HEK293 (cell line): ENCODE data around the gene WDR74.

Experiments used
- CTCF ChIA-PET: fragments of 350-600 bp; formaldehyde crosslinking; extraction: SDS; loops from one replicate; lab custom pipeline; 2021; ENCODE audit warnings: antibody characterized with exemption; lab: Yijun Ruan, JAX
- POLR2A ChIA-PET: fragments of 300-600 bp; formaldehyde crosslinking; extraction: SDS; loops from one replicate; lab custom pipeline; 2020; ENCODE audit warnings: antibody characterized with exemption, inconsistent platforms; lab: Yijun Ruan, JAX
- H3K27ac ChIP-seq: fragments of 200-500 bp; sonication (Bioruptor generic); 2 replicates; pipeline ENCODE4 v1.5.1; 2014; ENCODE audit warnings: low read depth, low read length, control low read depth, inconsistent platforms; ENCODE audit errors: extremely low read depth
- H3K36me3 ChIP-seq, 2 experiments: fragments of 200-500 bp in 1 of 2; sonication (Bioruptor generic) in 1 of 2; 1 replicate in 1 of 2; 2 replicates in 1 of 2; pipeline ENCODE4 v1.5.1; 2014 to 2017; ENCODE audit warnings: inconsistent platforms in 2 of 2, low read length in 2 of 2; ENCODE audit not compliant: control insufficient read depth in 2 of 2, insufficient read depth in 1 of 2
- H3K4me1 ChIP-seq: fragments of 200-500 bp; sonication (Bioruptor generic); 2 replicates; pipeline ENCODE4 v1.5.1; 2014; ENCODE audit warnings: mild to moderate bottlenecking, low read length, inconsistent platforms; ENCODE audit not compliant: control insufficient read depth, insufficient read depth
- H3K4me3 ChIP-seq: 2 replicates; pipeline ENCODE4 v1.5.1; 2011; ENCODE audit warnings: low read depth, mild to moderate bottlenecking, control low read depth, low read length, moderate library complexity
- H3K9me3 ChIP-seq: fragments of 200-500 bp; sonication (Bioruptor generic); 2 replicates; pipeline ENCODE4 v1.5.1; 2014; ENCODE audit warnings: low read depth, low read length, inconsistent platforms; ENCODE audit not compliant: control insufficient read depth, insufficient read depth
- FEZF1 ChIP-seq: fragments of 450-650 bp; formaldehyde crosslinking; IDR thresholded peaks from 2 replicates; pipeline ENCODE4 v1.5.1; 2016; ENCODE audit warnings: missing biosample characterization, missing genetic modification characterization
- GLI2 ChIP-seq: fragments of 450-650 bp; formaldehyde crosslinking; IDR thresholded peaks from 2 replicates; pipeline ENCODE4; 2017; ENCODE audit warnings: missing biosample characterization, missing genetic modification characterization, low read depth, borderline replicate concordance
- KLF1 ChIP-seq: fragments of 450-650 bp; formaldehyde crosslinking; IDR thresholded peaks from 2 replicates; pipeline ENCODE4 v1.5.1; 2016; ENCODE audit warnings: missing biosample characterization, missing genetic modification characterization
- KLF7 ChIP-seq: fragments of 450-650 bp; formaldehyde crosslinking; IDR thresholded peaks from 2 replicates; pipeline ENCODE4 v1.5.1; 2016; ENCODE audit warnings: missing biosample characterization, missing genetic modification characterization, borderline replicate concordance
- OVOL3 ChIP-seq: fragments of 450-650 bp; formaldehyde crosslinking; IDR thresholded peaks from 2 replicates; pipeline ENCODE4 v1.5.1; 2016; ENCODE audit warnings: missing biosample characterization, missing genetic modification characterization
- YY1 ChIP-seq: fragments of 450-650 bp; formaldehyde crosslinking; IDR thresholded peaks from 2 replicates; pipeline ENCODE4 v1.5.1; 2018; ENCODE audit warnings: missing biosample characterization, missing genetic modification characterization
- ZIC2 ChIP-seq: fragments of 450-650 bp; formaldehyde crosslinking; IDR thresholded peaks from 2 replicates; pipeline ENCODE4 v1.5.1; 2016; ENCODE audit warnings: missing biosample characterization, missing genetic modification characterization
- ZNF133 ChIP-seq: fragments of 450-650 bp; formaldehyde crosslinking; IDR thresholded peaks from 2 replicates; pipeline ENCODE4 v1.5.1; 2016; ENCODE audit warnings: missing biosample characterization, missing genetic modification characterization
- ZNF140 ChIP-seq: fragments of 450-650 bp; formaldehyde crosslinking; IDR thresholded peaks from 2 replicates; pipeline ENCODE4 v1.5.1; 2016; ENCODE audit warnings: missing biosample characterization, missing genetic modification characterization
- ZNF169 ChIP-seq: fragments of 450-650 bp; formaldehyde crosslinking; IDR thresholded peaks from 2 replicates; pipeline ENCODE4 v1.5.1; 2016; ENCODE audit warnings: missing biosample characterization, missing genetic modification characterization
- ZNF202 ChIP-seq: fragments of 450-650 bp; formaldehyde crosslinking; IDR thresholded peaks from 2 replicates; pipeline ENCODE4 v1.5.1; 2016; ENCODE audit warnings: missing biosample characterization, missing genetic modification characterization, borderline replicate concordance
- ZNF223 ChIP-seq: fragments of 450-650 bp; formaldehyde crosslinking; IDR thresholded peaks from 2 replicates; pipeline ENCODE4 v1.5.1; 2016; ENCODE audit warnings: missing biosample characterization, missing genetic modification characterization
- ZNF24 ChIP-seq: fragments of 450-650 bp; formaldehyde crosslinking; IDR thresholded peaks from 2 replicates; pipeline ENCODE4 v1.5.1; 2016; ENCODE audit warnings: missing biosample characterization, missing genetic modification characterization
- ZNF302 ChIP-seq: fragments of 450-650 bp; formaldehyde crosslinking; IDR thresholded peaks from 2 replicates; pipeline ENCODE4 v1.5.1; 2016; ENCODE audit warnings: missing biosample characterization, missing genetic modification characterization, low read depth
- ZNF394 ChIP-seq: fragments of 450-650 bp; formaldehyde crosslinking; IDR thresholded peaks from 2 replicates; pipeline ENCODE4 v1.5.1; 2016; ENCODE audit warnings: missing biosample characterization, missing genetic modification characterization, mild to moderate bottlenecking, moderate library complexity, borderline replicate concordance
- ZNF416 ChIP-seq: fragments of 450-650 bp; formaldehyde crosslinking; IDR thresholded peaks from 2 replicates; pipeline ENCODE4 v1.5.1; 2016; ENCODE audit warnings: missing biosample characterization, missing genetic modification characterization
- ZNF426 ChIP-seq: fragments of 450-650 bp; formaldehyde crosslinking; IDR thresholded peaks from 2 replicates; pipeline ENCODE4 v1.5.1; 2017; ENCODE audit warnings: missing biosample characterization, missing genetic modification characterization, mild to moderate bottlenecking, inconsistent platforms, moderate library complexity
- ZNF473 ChIP-seq: fragments of 450-650 bp; formaldehyde crosslinking; IDR thresholded peaks from 2 replicates; pipeline ENCODE4 v1.5.1; 2017; ENCODE audit warnings: missing biosample characterization, missing genetic modification characterization
- ZNF510 ChIP-seq: fragments of 450-650 bp; formaldehyde crosslinking; IDR thresholded peaks from 2 replicates; pipeline ENCODE4 v1.5.1; 2018; ENCODE audit warnings: mild to moderate bottlenecking, missing genetic modification characterization, missing biosample characterization; ENCODE audit not compliant: insufficient replicate concordance
- ZNF529 ChIP-seq: fragments of 450-650 bp; formaldehyde crosslinking; IDR thresholded peaks from 2 replicates; pipeline ENCODE4 v1.5.1; 2017; ENCODE audit warnings: missing genetic modification characterization, missing biosample characterization; ENCODE audit not compliant: insufficient replicate concordance
- ZNF530 ChIP-seq: fragments of 450-650 bp; formaldehyde crosslinking; IDR thresholded peaks from 2 replicates; pipeline ENCODE4 v1.5.1; 2016; ENCODE audit warnings: low read depth, missing biosample characterization, missing genetic modification characterization
- ZNF544 ChIP-seq: fragments of 450-650 bp; formaldehyde crosslinking; IDR thresholded peaks from 2 replicates; pipeline ENCODE4 v1.5.0; 2017; ENCODE audit warnings: missing biosample characterization, missing genetic modification characterization
- ZNF600 ChIP-seq: fragments of 450-650 bp; formaldehyde crosslinking; IDR thresholded peaks from 2 replicates; pipeline ENCODE4 v1.5.1; 2016; ENCODE audit warnings: missing biosample characterization, missing genetic modification characterization
- ZNF624 ChIP-seq: fragments of 450-650 bp; formaldehyde crosslinking; IDR thresholded peaks from 2 replicates; pipeline ENCODE4 v1.5.1; 2017; ENCODE audit warnings: missing biosample characterization, missing genetic modification characterization
- ZNF654 ChIP-seq: fragments of 450-650 bp; formaldehyde crosslinking; IDR thresholded peaks from 2 replicates; pipeline ENCODE4 v1.5.1; 2016; ENCODE audit warnings: low read depth, missing biosample characterization, missing genetic modification characterization
- ZNF670 ChIP-seq: fragments of 450-650 bp; formaldehyde crosslinking; IDR thresholded peaks from 2 replicates; pipeline ENCODE4 v1.5.1; 2016; ENCODE audit warnings: missing biosample characterization, missing genetic modification characterization, low read depth
- ZNF776 ChIP-seq: fragments of 450-650 bp; formaldehyde crosslinking; IDR thresholded peaks from 2 replicates; pipeline ENCODE4 v1.5.0; 2017; ENCODE audit warnings: missing biosample characterization, missing genetic modification characterization, borderline replicate concordance
- ZSCAN16 ChIP-seq: fragments of 450-650 bp; formaldehyde crosslinking; IDR thresholded peaks from 2 replicates; pipeline ENCODE4 v1.5.1; 2016; ENCODE audit warnings: missing biosample characterization, missing genetic modification characterization
- TF ChIP-seq, protein P1 (sequence below): fragments of 450-650 bp; formaldehyde crosslinking; IDR thresholded peaks from 2 replicates; pipeline ENCODE4 v1.5.0; 2017; ENCODE audit warnings: missing biosample characterization, missing genetic modification characterization, borderline replicate concordance
- TF ChIP-seq, protein P2 (sequence below): fragments of 450-650 bp; formaldehyde crosslinking; IDR thresholded peaks from 2 replicates; pipeline ENCODE4 v1.5.1; 2016; ENCODE audit warnings: missing biosample characterization, missing genetic modification characterization, borderline replicate concordance
- TF ChIP-seq, protein P3 (sequence below): fragments of 450-650 bp; formaldehyde crosslinking; optimal IDR thresholded peaks from 2 replicates; pipeline ENCODE3; 2016; ENCODE audit warnings: missing biosample characterization, mild to moderate bottlenecking, missing genetic modification characterization
- TF ChIP-seq, protein P4 (sequence below): fragments of 450-650 bp; formaldehyde crosslinking; IDR thresholded peaks from 2 replicates; pipeline ENCODE4 v1.5.1; 2017; ENCODE audit warnings: missing biosample characterization, missing genetic modification characterization

Gene WDR74

DNA sequence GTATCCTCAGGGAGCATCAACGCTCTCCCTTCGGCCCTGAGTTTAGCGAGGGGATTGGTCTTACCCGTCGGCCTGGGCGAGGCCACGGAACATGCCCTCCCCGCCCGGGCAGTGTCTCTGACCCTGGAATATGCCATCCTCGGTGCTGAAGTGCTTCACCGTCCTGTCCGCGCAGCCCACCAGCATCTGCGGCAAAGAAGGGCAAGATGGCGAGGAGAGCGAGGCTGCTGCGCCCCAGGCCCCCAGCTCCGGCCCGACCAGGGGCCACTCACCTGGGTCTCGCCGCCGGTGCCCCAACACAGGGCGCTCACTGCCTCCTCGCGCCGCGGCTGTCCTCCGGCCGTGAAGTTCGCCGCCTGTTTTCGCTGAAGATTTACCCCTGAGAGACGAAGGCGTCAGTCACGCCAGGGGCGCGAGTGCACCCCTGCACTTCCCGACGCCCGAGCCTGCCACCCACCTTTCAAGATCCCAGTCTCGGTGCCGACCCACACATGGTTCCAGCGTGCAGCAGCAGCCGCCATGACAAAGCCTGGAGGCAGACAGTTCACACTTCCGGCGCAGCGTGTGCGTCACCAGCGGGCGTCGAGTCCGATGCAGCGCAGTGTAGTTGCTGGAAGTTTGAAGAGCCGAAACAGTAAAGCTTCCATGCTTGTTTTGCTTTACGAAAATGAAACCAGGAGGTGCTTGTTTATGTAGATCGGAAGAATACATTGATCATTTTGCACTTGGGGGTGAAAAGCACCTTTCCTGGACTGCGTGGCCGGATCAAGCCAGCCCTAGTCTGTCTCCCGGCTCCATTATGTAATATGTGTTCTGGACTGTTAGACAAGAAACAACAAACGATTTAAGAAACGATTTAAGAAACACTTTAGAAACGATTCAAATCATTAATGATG lies at the start of gene WDR74:
TSS of gene WDR74 (minus strand) at position 541 of the 896 bp plus-strand sequence. CDS start at position 521, 20 bp downstream.
- H3K9me3 ChIP-seq = no peaks in the 10 kb centered on the region
- H3K4me1 ChIP-seq = no peaks in the 10 kb centered on the region
- H3K27ac ChIP-seq = peak within 1 kb of the TSS; percentile 80
- H3K36me3 ChIP-seq = peaks cover 0 to 33% of the 10 kb centered on the region in 2 experiments; a peak in 2 of 3 replicates
- POLR2A ChIA-PET = interaction anchor here (0.6 to 3.4 kb wide), 14 partner anchors 7 to 112 kb away, joined by 3 to 182 read pairs (median 46); partner anchors contain the start of genes HNRNPUL2, NXF1, SLC3A2 and STX5
- CTCF ChIA-PET = interaction anchor here (0.6 to 2.3 kb wide), 2 partner anchors 53 to 68 kb away, joined by 3 to 9 read pairs; no protein-coding TSS in a partner anchor
- H3K4me3 ChIP-seq = peak within 1 kb of the TSS; percentile 63
- TF ChIP-seq OVOL3 (tag by site-specific recombination) = no peak; the same call in 1 of the 2 replicates
- TF ChIP-seq GLI2 (tag by site-specific recombination) = no peak
- no peak for TF ChIP-seq ZNF426 (tag by site-specific recombination)
- no peak for TF ChIP-seq ZNF202 (tag by site-specific recombination)
- no peak; the same call in 1 of the 2 replicates for TF ChIP-seq ZNF394 (tag by site-specific recombination)
- TF ChIP-seq YY1 (tag by site-specific recombination) = peak; percentile 93
- no peak for TF ChIP-seq ZNF670 (tag by site-specific recombination)
- no peak for TF ChIP-seq ZNF223 (tag by site-specific recombination)
- no peak for TF ChIP-seq KLF7 (tag by site-specific recombination)
- TF ChIP-seq ZNF133 (tag by site-specific recombination) = no peak
- TF ChIP-seq, protein P1, sequence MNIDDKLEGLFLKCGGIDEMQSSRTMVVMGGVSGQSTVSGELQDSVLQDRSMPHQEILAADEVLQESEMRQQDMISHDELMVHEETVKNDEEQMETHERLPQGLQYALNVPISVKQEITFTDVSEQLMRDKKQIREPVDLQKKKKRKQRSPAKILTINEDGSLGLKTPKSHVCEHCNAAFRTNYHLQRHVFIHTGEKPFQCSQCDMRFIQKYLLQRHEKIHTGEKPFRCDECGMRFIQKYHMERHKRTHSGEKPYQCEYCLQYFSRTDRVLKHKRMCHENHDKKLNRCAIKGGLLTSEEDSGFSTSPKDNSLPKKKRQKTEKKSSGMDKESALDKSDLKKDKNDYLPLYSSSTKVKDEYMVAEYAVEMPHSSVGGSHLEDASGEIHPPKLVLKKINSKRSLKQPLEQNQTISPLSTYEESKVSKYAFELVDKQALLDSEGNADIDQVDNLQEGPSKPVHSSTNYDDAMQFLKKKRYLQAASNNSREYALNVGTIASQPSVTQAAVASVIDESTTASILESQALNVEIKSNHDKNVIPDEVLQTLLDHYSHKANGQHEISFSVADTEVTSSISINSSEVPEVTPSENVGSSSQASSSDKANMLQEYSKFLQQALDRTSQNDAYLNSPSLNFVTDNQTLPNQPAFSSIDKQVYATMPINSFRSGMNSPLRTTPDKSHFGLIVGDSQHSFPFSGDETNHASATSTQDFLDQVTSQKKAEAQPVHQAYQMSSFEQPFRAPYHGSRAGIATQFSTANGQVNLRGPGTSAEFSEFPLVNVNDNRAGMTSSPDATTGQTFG (tag by site-specific recombination) = no peak
- peak; percentile 93 for TF ChIP-seq ZNF600 (tag by site-specific recombination)
- no peak for TF ChIP-seq ZNF776 (tag by site-specific recombination)
- TF ChIP-seq, protein P2, sequence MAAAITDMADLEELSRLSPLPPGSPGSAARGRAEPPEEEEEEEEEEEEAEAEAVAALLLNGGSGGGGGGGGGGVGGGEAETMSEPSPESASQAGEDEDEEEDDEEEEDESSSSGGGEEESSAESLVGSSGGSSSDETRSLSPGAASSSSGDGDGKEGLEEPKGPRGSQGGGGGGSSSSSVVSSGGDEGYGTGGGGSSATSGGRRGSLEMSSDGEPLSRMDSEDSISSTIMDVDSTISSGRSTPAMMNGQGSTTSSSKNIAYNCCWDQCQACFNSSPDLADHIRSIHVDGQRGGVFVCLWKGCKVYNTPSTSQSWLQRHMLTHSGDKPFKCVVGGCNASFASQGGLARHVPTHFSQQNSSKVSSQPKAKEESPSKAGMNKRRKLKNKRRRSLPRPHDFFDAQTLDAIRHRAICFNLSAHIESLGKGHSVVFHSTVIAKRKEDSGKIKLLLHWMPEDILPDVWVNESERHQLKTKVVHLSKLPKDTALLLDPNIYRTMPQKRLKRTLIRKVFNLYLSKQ = no peak
- TF ChIP-seq ZNF530 = no peak
- TF ChIP-seq ZSCAN16 (tag by site-specific recombination) = no peak
- TF ChIP-seq ZNF544 (tag by site-specific recombination) = no peak
- no peak for TF ChIP-seq ZNF510 (tag by site-specific recombination)
- TF ChIP-seq ZNF24 (tag by site-specific recombination) = peak; percentile 56; the same call in 1 of the 2 replicates
- TF ChIP-seq ZNF169 = no peak
- TF ChIP-seq ZNF473 (tag by site-specific recombination) = no peak
- TF ChIP-seq ZNF416 (tag by site-specific recombination) = no peak
- no peak for TF ChIP-seq KLF1 (tag by site-specific recombination)
- no peak for TF ChIP-seq ZNF529 (tag by site-specific recombination)
- no peak for TF ChIP-seq ZNF624 (tag by site-specific recombination)
- TF ChIP-seq, protein P3, sequence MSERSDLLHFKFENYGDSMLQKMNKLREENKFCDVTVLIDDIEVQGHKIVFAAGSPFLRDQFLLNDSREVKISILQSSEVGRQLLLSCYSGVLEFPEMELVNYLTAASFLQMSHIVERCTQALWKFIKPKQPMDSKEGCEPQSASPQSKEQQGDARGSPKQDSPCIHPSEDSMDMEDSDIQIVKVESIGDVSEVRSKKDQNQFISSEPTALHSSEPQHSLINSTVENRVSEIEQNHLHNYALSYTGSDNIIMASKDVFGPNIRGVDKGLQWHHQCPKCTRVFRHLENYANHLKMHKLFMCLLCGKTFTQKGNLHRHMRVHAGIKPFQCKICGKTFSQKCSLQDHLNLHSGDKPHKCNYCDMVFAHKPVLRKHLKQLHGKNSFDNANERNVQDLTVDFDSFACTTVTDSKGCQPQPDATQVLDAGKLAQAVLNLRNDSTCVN (tag by site-specific recombination) = peak; percentile 45
- no peak for TF ChIP-seq ZNF302 (tag by site-specific recombination)
- no peak for TF ChIP-seq ZNF140 (tag by site-specific recombination)
- TF ChIP-seq FEZF1 (tag by site-specific recombination) = peak; percentile 12; the same call in 1 of the 2 replicates
- TF ChIP-seq ZNF654 = no peak
- peak; percentile 10; the same call in 1 of the 2 replicates for TF ChIP-seq ZIC2 (tag by site-specific recombination)
- TF ChIP-seq, protein P4, sequence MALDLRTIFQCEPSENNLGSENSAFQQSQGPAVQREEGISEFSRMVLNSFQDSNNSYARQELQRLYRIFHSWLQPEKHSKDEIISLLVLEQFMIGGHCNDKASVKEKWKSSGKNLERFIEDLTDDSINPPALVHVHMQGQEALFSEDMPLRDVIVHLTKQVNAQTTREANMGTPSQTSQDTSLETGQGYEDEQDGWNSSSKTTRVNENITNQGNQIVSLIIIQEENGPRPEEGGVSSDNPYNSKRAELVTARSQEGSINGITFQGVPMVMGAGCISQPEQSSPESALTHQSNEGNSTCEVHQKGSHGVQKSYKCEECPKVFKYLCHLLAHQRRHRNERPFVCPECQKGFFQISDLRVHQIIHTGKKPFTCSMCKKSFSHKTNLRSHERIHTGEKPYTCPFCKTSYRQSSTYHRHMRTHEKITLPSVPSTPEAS (tag by site-specific recombination) = no peak
